NCI-H345 (cell line): ENCODE measurements around the gene VPS8.
A peak's percentile ranks its signal among the peaks of the same experiment; 100 is the strongest.
"Not testable (repeated sequence)": the region's sequence is repeated elsewhere in the genome, so short reads cannot be mapped to it uniquely, and the experiment has no call there.

ENCODE experiments used
- DNase-seq: peaks from one replicate; lab custom pipeline; 2025; lab: John Stamatoyannopoulos, UW

The VPS8 gene

GRCh38 chr3:184872200-184872599 is 60.2 kb downstream of the VPS8 start:
- no peak for DNase-seq

- no peak for DNase-seq
Measured at GRCh38 chr3:184873141-184873540, 61.2 kb downstream of the VPS8 start.

GRCh38 chr3:184874709-184875644 is 63.0 kb downstream of the VPS8 start:
- peak; percentile 5 for DNase-seq

- DNase-seq, result no peak
Measured at GRCh38 chr3:184880276-184881019, 68.5 kb downstream of the VPS8 start.

GRCh38 chr3:184884359-184885017 is 72.5 kb downstream of the VPS8 start:
- DNase-seq, result no peak

GRCh38 chr3:184885112-184885511 is 73.1 kb downstream of the VPS8 start:
- DNase-seq, result no peak

GRCh38 chr3:184887574-184887973 is 75.6 kb downstream of the VPS8 start:
- no peak for DNase-seq

GRCh38 chr3:184889312-184889904 is 77.4 kb downstream of the VPS8 start:
- DNase-seq, result no peak

- DNase-seq, result no peak
Measured at GRCh38 chr3:184894051-184894450, 82.1 kb downstream of the VPS8 start.

- no peak for DNase-seq
Measured at GRCh38 chr3:184895350-184895749, 83.4 kb downstream of the VPS8 start.

- DNase-seq, result no peak
Measured at GRCh38 chr3:184896336-184896735, 84.4 kb downstream of the VPS8 start.

- no peak for DNase-seq
Measured at GRCh38 chr3:184899953-184900595, 88.1 kb downstream of the VPS8 start.

- not testable (repeated sequence) for DNase-seq
Measured at GRCh38 chr3:184907031-184907430, 95.1 kb downstream of the VPS8 start.

- no peak for DNase-seq
Measured at GRCh38 chr3:184907681-184908649, 96.0 kb downstream of the VPS8 start.

GRCh38 chr3:184908859-184909258 is 96.9 kb downstream of the VPS8 start:
- DNase-seq, result no peak

GRCh38 chr3:184910664-184911063 is 98.7 kb downstream of the VPS8 start:
- DNase-seq, result no peak

- DNase-seq, result no peak
Measured at GRCh38 chr3:184911570-184911969, 99.6 kb downstream of the VPS8 start.

- no peak for DNase-seq
Measured at GRCh38 chr3:184912163-184912562, 100.2 kb downstream of the VPS8 start.

- no peak for DNase-seq
Measured at GRCh38 chr3:184914628-184915027, 102.7 kb downstream of the VPS8 start.

GRCh38 chr3:184918750-184919149 is 106.8 kb downstream of the VPS8 start:
- DNase-seq, result no peak
